ENCODE measurements around the gene CELA1.

GRCh38 chr12:51343201-51343600 is 3.3 kb downstream of the CELA1 start:
- TF ChIP-seq CTCF (IDR thresholded peaks at IDR 0.05; ENCODE audit: insufficient read depth, low read depth, low read length) (no peak), EZH2 (IDR thresholded peaks at IDR 0.05; ENCODE audit: insufficient read depth, low read length) (no peak)
